ENCODE results near the gene CNTNAP2.

DNA sequence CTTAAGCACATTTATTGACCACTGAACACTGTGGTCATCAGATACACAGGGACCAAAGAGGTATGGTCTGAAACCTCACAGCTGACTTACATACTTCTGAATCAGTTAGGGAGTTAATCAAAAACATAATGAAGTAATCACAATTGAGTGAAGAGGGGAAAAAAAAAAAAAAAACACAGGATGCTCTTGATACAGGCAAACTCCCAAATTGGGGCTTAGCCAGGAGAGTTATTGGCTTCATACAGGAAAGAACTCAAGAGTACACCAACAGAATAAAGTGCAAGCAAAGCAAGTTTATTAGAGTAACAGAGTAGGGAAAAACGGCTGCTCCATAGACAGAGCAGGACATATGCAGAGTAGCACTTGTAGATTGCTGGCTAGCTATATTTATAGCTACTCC is 917.0 kb downstream of the CNTNAP2 start:
- TF ChIP-seq, protein P1, sequence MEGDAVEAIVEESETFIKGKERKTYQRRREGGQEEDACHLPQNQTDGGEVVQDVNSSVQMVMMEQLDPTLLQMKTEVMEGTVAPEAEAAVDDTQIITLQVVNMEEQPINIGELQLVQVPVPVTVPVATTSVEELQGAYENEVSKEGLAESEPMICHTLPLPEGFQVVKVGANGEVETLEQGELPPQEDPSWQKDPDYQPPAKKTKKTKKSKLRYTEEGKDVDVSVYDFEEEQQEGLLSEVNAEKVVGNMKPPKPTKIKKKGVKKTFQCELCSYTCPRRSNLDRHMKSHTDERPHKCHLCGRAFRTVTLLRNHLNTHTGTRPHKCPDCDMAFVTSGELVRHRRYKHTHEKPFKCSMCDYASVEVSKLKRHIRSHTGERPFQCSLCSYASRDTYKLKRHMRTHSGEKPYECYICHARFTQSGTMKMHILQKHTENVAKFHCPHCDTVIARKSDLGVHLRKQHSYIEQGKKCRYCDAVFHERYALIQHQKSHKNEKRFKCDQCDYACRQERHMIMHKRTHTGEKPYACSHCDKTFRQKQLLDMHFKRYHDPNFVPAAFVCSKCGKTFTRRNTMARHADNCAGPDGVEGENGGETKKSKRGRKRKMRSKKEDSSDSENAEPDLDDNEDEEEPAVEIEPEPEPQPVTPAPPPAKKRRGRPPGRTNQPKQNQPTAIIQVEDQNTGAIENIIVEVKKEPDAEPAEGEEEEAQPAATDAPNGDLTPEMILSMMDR (IDR thresholded peaks at IDR 0.05): no peak
- TF ChIP-seq POLR2A (IDR thresholded peaks at IDR 0.05) (no peak), EP300 (IDR thresholded peaks at IDR 0.05) (no peak)
